CD4-positive, CD25-positive, alpha-beta regulatory T cell (primary cell): ENCODE measurements around the gene UQCR10. TPM values are rescaled to one million over a fixed set of nuclear protein-coding genes. Genes with fewer than 3 reads are reported as not detected.

Source experiments
- ATAC-seq, 2 donors: fragments of 150-1000 bp; cut with Tn5 transposase; one replicate each; pipeline ENCODE4 v1.10.0; 2021; ENCODE audit warnings: low read depth in 2 of 2, moderate number of reproducible peaks in 2 of 2, moderate library complexity in 1 of 2
- DNase-seq, 3 donors: peaks; one replicate each; pipeline versions ENCODE4 v3.0.0 to v3.0.0-alpha.2; 2012 to 2022; ENCODE audit warnings: mixed read lengths in 1 of 3
- H3K27ac ChIP-seq: one replicate; pipeline ENCODE4 v1.7.0; 2013; ENCODE audit warnings: mild to moderate bottlenecking, low read length; ENCODE audit not compliant: insufficient read depth, poor library complexity, severe bottlenecking
- H3K27me3 ChIP-seq: one replicate; pipeline ENCODE4 v1.7.0; 2013; ENCODE audit warnings: low read length; ENCODE audit not compliant: control insufficient read depth, insufficient read depth
- H3K36me3 ChIP-seq: one replicate; pipeline ENCODE4 v1.7.0; 2013; ENCODE audit warnings: mild to moderate bottlenecking, low read length, moderate library complexity; ENCODE audit not compliant: control insufficient read depth, insufficient read depth
- H3K4me1 ChIP-seq: 2 replicates; pipeline ENCODE4 v1.7.0; 2013; ENCODE audit warnings: mild to moderate bottlenecking, low read length; ENCODE audit not compliant: insufficient read depth, control insufficient read depth, poor library complexity, severe bottlenecking
- H3K4me3 ChIP-seq: one replicate; pipeline ENCODE4 v1.7.0; 2013; ENCODE audit warnings: low read depth, mild to moderate bottlenecking, low read length, moderate library complexity
- H3K9me3 ChIP-seq, 2 experiments: 1 replicate in 1 of 2; 2 replicates in 1 of 2; pipeline ENCODE4 v1.7.0; 2013; ENCODE audit warnings: low read length in 2 of 2, mild to moderate bottlenecking in 1 of 2, moderate library complexity in 1 of 2; ENCODE audit not compliant: control insufficient read depth in 2 of 2
- H3K27ac Mint-ChIP-seq, 3 donors: one replicate each; pipeline ENCODE4 v1.8.0; 2020 to 2022; ENCODE audit warnings: mild to moderate bottlenecking in 3 of 3, mixed read lengths in 3 of 3, moderate library complexity in 2 of 3
- H3K27me3 Mint-ChIP-seq: one replicate; pipeline ENCODE4 v1.8.0; 2022; ENCODE audit warnings: mild to moderate bottlenecking, mixed read lengths
- H3K36me3 Mint-ChIP-seq: one replicate; pipeline ENCODE4 v1.8.0; 2020; ENCODE audit warnings: mixed read lengths
- H3K4me1 Mint-ChIP-seq, 4 donors: one replicate each; pipeline ENCODE4 v1.8.0; 2020 to 2022; ENCODE audit warnings: mixed read lengths in 4 of 4, mild to moderate bottlenecking in 1 of 4
- H3K4me3 Mint-ChIP-seq, 4 donors: one replicate each; pipeline ENCODE4 v1.8.0; 2020 to 2022; ENCODE audit warnings: mild to moderate bottlenecking in 4 of 4, mixed read lengths in 4 of 4, moderate library complexity in 3 of 4
- H3K9me3 Mint-ChIP-seq, 7 donors: one replicate each; pipeline ENCODE4 v1.8.0; 2020 to 2022; ENCODE audit warnings: mixed read lengths in 7 of 7, mild to moderate bottlenecking in 3 of 7, moderate library complexity in 2 of 7
- polyA plus RNA-seq, 4 donors: library from polyadenylated mRNA; unstranded; fragments of 300-500 nt; fragmentation: Illumina TruSeq; gene quantifications; one replicate each; pipeline ENCODE4 v1.2.3, GENCODE V29; 2021
- total RNA-seq: library from RNA; stranded (reverse); gene quantifications from one replicate; pipeline ENCODE4 v1.2.3, GENCODE V29; 2022

The UQCR10 gene
- total and polyA plus RNA-seq, 5 donors from 2014 or later = 49.0 to 420 (median 329) TPM

DNA sequence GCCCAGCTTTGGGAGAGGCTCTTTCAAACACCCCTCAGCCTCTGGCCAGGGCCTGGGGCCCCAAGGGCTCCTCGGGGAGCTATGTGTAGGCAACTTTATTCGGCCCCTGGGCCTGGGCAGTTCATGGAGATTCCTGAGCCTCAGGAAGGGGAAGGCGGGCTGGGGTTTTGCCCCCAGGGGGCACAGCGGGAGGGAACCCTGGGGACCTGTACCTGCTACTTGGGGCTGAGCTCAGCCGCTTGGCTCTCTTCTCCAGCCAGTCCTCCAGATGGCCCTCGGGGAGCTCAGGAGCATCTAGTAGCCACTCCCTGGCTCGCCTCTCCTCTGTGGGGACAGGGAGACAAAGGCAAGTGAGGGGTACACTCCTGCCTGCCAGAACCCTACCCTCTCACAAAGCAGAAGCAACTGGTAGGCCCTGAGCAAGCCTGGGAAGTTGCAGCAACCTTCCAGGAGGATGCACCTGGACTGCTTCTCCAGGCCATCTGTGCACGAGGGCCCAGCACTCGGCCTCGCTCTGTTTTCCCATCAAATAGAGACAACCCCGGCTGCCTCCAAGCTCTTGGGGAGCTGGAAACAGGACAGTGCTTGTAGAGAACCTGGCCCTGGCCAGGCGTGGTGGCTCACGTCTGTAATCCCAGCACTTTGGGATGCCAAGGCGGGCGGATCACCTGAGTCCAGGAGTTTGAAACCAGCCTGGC lies 28.9 kb upstream of the UQCR10 start:
- ATAC-seq (no peak), DNase-seq (no peak)
- Histone ChIP-seq H3K4me1 (no peaks in the 10 kb centered on the region), H3K9me3 (no peaks in the 10 kb centered on the region), H3K4me3 (no peak overlapping the region), H3K27me3 (no peaks in the 10 kb centered on the region), H3K36me3 (peaks cover 15% of the 10 kb centered on the region), H3K27ac (no peak overlapping the region)
- Mint-ChIP-seq H3K9me3 (no peaks in the 10 kb centered on the region), H3K27me3 (no peaks in the 10 kb centered on the region), H3K27ac (no peak overlapping the region), H3K36me3 (peaks cover 18% of the 10 kb centered on the region), H3K4me3 (no peak overlapping the region), H3K4me1 (no peaks in the 10 kb centered on the region)

DNA sequence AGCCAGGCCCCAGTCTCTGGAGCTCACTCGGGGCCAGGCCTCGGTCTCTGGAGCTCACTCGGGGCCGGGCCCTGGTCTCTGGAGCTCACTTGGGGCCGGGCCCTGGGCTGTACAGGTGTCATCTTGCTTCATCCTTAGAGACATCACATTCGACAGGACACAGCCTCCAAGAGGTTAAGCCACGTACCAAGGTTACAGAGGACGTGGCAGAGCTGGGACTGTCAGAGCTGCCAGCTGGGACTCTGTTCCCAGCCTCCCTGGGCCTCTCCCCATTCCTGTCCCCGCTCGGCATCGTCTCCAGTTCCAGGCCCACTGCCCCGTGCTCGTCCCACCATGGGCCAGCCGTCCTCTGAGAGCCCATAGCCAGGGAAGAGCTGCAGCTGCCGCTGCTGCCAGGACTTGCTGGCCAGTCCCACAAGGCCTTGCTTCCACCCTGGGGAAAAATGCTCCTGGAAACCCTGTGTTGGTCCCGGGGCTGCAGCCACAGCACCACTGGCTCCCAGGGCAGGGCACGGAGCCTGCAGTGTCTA lies 27.8 kb upstream of the UQCR10 start:
- peaks cover 15% of the 10 kb centered on the region for H3K36me3 ChIP-seq
- H3K4me1 ChIP-seq = no peaks in the 10 kb centered on the region
- H3K36me3 Mint-ChIP-seq = peaks cover 18% of the 10 kb centered on the region
- H3K27me3 Mint-ChIP-seq = no peaks in the 10 kb centered on the region
- H3K9me3 ChIP-seq = no peaks in the 10 kb centered on the region
- H3K9me3 Mint-ChIP-seq = no peaks in the 10 kb centered on the region
- no peak overlapping the region for H3K27ac ChIP-seq
- no peaks in the 10 kb centered on the region for H3K27me3 ChIP-seq
- DNase-seq (no peak), ATAC-seq (no peak)
- H3K4me3 Mint-ChIP-seq = no peak overlapping the region
- no peaks in the 10 kb centered on the region for H3K4me1 Mint-ChIP-seq
- H3K27ac Mint-ChIP-seq = no peak overlapping the region
- H3K4me3 ChIP-seq = no peak overlapping the region

DNA sequence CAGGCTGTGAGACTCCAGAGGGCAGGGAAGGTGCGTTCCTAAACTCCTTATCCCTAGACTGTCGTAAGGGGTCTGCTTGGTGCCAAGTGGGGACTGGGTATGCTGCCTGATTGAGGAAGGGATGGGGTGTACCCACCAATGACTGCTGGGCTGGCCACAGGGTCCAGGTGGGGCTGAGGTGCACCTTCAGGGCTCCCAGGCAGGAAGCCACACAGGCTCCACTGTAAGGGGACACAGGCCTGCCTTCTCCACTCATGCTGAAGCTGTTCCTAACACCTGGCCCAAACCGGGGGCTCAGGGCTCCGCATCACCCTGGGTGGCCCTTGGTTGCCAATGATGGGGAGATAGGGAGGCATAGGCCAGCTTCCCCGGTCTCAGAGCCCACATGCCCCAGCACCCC lies 27.0 kb upstream of the UQCR10 start:
- Histone ChIP-seq H3K27me3 (no peaks in the 10 kb centered on the region), H3K36me3 (peaks cover 15% of the 10 kb centered on the region), H3K27ac (no peak overlapping the region), H3K9me3 (no peaks in the 10 kb centered on the region), H3K4me3 (no peak overlapping the region), H3K4me1 (no peaks in the 10 kb centered on the region)
- Mint-ChIP-seq H3K27me3 (no peaks in the 10 kb centered on the region), H3K9me3 (no peaks in the 10 kb centered on the region), H3K36me3 (peaks cover 22% of the 10 kb centered on the region), H3K27ac (peak overlapping the region in 1 of 3 donors; percentile 20), H3K4me1 (no peaks in the 10 kb centered on the region), H3K4me3 (no peak overlapping the region)
- DNase-seq = no peak
- ATAC-seq = no peak

- Histone ChIP-seq H3K27ac (no peak overlapping the region), H3K9me3 (no peaks in the 10 kb centered on the region), H3K4me1 (no peaks in the 10 kb centered on the region), H3K36me3 (peaks cover 19% of the 10 kb centered on the region), H3K4me3 (no peak overlapping the region), H3K27me3 (no peaks in the 10 kb centered on the region)
- H3K36me3 Mint-ChIP-seq = peaks cover 30% of the 10 kb centered on the region
- H3K9me3 Mint-ChIP-seq = no peaks in the 10 kb centered on the region
- DNase-seq (no peak), ATAC-seq (no peak)
- no peaks in the 10 kb centered on the region for H3K4me1 Mint-ChIP-seq
- no peak overlapping the region for H3K4me3 Mint-ChIP-seq
- H3K27me3 Mint-ChIP-seq = no peaks in the 10 kb centered on the region
- H3K27ac Mint-ChIP-seq = peak overlapping the region in 1 of 3 donors; percentile 52
These were observed 25.2 kb upstream of the UQCR10 start for GRCh38 chr22:29741926-29742325.

GRCh38 chr22:29742326-29742725 lies 24.8 kb upstream of the UQCR10 start:
- H3K4me1 ChIP-seq = no peaks in the 10 kb centered on the region
- Mint-ChIP-seq H3K4me1 (no peaks in the 10 kb centered on the region), H3K27ac (no peak overlapping the region), H3K9me3 (no peaks in the 10 kb centered on the region), H3K27me3 (no peaks in the 10 kb centered on the region), H3K36me3 (peaks cover 31% of the 10 kb centered on the region), H3K4me3 (no peak overlapping the region)
- no peaks in the 10 kb centered on the region for H3K9me3 ChIP-seq
- no peak overlapping the region for H3K4me3 ChIP-seq
- H3K27me3 ChIP-seq = no peaks in the 10 kb centered on the region
- peaks cover 23% of the 10 kb centered on the region for H3K36me3 ChIP-seq
- no peak for DNase-seq
- no peak overlapping the region for H3K27ac ChIP-seq
- ATAC-seq = no peak

DNA sequence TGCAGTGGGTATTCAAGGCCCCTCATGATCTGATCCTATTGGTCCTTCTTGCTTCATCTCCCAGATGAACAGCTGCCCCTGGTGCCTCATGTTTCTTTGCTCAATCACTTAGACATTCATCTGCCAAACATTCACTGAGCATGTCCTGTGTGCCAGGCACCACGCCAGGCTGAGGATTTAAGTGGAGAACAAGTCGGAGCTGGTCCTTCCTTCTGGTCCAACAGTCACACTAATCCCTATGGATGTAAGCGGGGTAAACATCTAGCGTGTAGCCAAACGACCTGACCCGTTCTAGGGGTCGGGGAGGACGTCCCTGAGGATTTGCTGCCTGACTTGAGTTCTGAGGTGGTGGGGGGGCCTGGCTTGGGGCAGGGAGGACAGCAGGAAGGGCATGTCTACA lies 22.3 kb upstream of the UQCR10 start:
- Mint-ChIP-seq H3K36me3 (peaks cover 38% of the 10 kb centered on the region), H3K9me3 (no peaks in the 10 kb centered on the region), H3K4me1 (peaks cover 0 to 7% (median 1%) of the 10 kb centered on the region in 4 donors), H3K27ac (no peak overlapping the region), H3K4me3 (no peak overlapping the region), H3K27me3 (no peaks in the 10 kb centered on the region)
- no peaks in the 10 kb centered on the region for H3K9me3 ChIP-seq
- ATAC-seq (no peak), DNase-seq (no peak)
- no peaks in the 10 kb centered on the region for H3K27me3 ChIP-seq
- no peak overlapping the region for H3K4me3 ChIP-seq
- H3K27ac ChIP-seq = no peak overlapping the region
- H3K36me3 ChIP-seq = peaks cover 25% of the 10 kb centered on the region
- no peaks in the 10 kb centered on the region for H3K4me1 ChIP-seq

DNA sequence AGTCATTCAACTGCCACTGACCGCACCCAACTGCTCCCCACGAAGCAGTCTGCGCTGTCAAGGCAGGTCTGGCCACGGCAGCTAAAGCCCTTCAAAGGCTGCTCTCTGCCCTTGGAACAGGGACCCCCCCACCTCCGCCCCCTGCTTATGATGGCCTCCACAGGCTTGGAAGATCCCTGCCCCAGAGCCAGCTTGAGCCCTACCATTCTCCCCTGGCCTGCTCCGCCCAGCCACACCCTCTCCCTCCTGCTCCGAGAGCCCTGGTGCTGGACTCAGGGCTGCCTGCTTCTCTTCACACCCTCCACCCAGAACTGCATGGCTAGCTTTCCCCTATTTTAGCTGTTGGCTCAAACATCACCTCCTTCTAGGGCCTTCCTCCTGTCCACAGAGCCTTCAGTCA lies 19.3 kb upstream of the UQCR10 start:
- no peaks in the 10 kb centered on the region for H3K27me3 Mint-ChIP-seq
- DNase-seq = no peak
- H3K27ac Mint-ChIP-seq = no peak overlapping the region
- peaks cover 36% of the 10 kb centered on the region for H3K36me3 Mint-ChIP-seq
- no peaks in the 10 kb centered on the region for H3K27me3 ChIP-seq
- no peaks in the 10 kb centered on the region for H3K9me3 ChIP-seq
- H3K36me3 ChIP-seq = peaks cover 10% of the 10 kb centered on the region
- H3K4me1 ChIP-seq = peaks cover 11% of the 10 kb centered on the region
- no peak for ATAC-seq
- H3K4me3 ChIP-seq = no peak overlapping the region
- H3K27ac ChIP-seq = no peak overlapping the region
- H3K4me3 Mint-ChIP-seq = no peak overlapping the region
- H3K9me3 Mint-ChIP-seq = no peaks in the 10 kb centered on the region
- peaks cover 0 to 23% (median 12%) of the 10 kb centered on the region in 4 donors for H3K4me1 Mint-ChIP-seq

- H3K36me3 Mint-ChIP-seq = peaks cover 36% of the 10 kb centered on the region
- Histone ChIP-seq H3K27me3 (no peaks in the 10 kb centered on the region), H3K27ac (no peak overlapping the region), H3K4me3 (no peak overlapping the region), H3K9me3 (no peaks in the 10 kb centered on the region), H3K36me3 (peaks cover 10% of the 10 kb centered on the region), H3K4me1 (peaks cover 11% of the 10 kb centered on the region)
- no peaks in the 10 kb centered on the region for H3K9me3 Mint-ChIP-seq
- no peaks in the 10 kb centered on the region for H3K27me3 Mint-ChIP-seq
- H3K27ac Mint-ChIP-seq = no peak overlapping the region
- ATAC-seq (no peak), DNase-seq (no peak)
- no peak overlapping the region for H3K4me3 Mint-ChIP-seq
- peaks cover 0 to 23% (median 12%) of the 10 kb centered on the region in 4 donors for H3K4me1 Mint-ChIP-seq
These were observed 18.8 kb upstream of the UQCR10 start for GRCh38 chr22:29748248-29748893.
